PC-3 (cell line): ENCODE results near the gene KAT6B. TPM values are rescaled to one million over a fixed set of nuclear protein-coding genes. Genes with fewer than 3 reads are reported as not detected.

Source experiments
- ATAC-seq: fragments of 200-7000 bp; cut with Tn5 transposase; 2 replicates; pipeline ENCODE4 v1.9.1; 2020; ENCODE audit warnings: mild to moderate bottlenecking, moderate library complexity
- BruUV-seq: library from RNA; stranded (reverse); fragments of 400-500 nt; replicated peaks from 2 replicates; lab custom pipeline; 2021; lab: Mats Ljungman, UMichigan
- CTCF ChIA-PET: fragments of 300-600 bp; sonication (Branson Sonifier 250); formaldehyde crosslinking; loops from one replicate; lab custom pipeline; 2022; ENCODE audit warnings: antibody characterized with exemption; lab: Charles Lee
- POLR2A ChIA-PET: fragments of 300-600 bp; sonication (Branson Sonifier 250); formaldehyde crosslinking; loops from one replicate; lab custom pipeline; 2022; ENCODE audit warnings: antibody characterized with exemption; ENCODE audit not compliant: unreplicated experiment; lab: Charles Lee
- DNase-seq: peaks from one replicate; pipeline ENCODE4 v3.0.0-alpha.2; 2015
- H2AFZ ChIP-seq: fragments of 300-600 bp; sonication (generic); 2 replicates; pipeline ENCODE4 v1.6.0; 2016; ENCODE audit warnings: antibody characterized with exemption, low read length
- H3F3A ChIP-seq: fragments of 300-600 bp; sonication (generic); one replicate; pipeline ENCODE4 v1.6.0; 2017; ENCODE audit warnings: antibody characterized with exemption, low read length, control low read depth, mild to moderate bottlenecking; ENCODE audit not compliant: unreplicated experiment
- H3K27ac ChIP-seq: fragments of 300-600 bp; sonication (generic); 2 replicates; pipeline ENCODE4 v1.5.1; 2016; ENCODE audit warnings: mild to moderate bottlenecking, low read length
- H3K27me3 ChIP-seq: fragments of 300-600 bp; sonication (generic); 2 replicates; pipeline ENCODE4 v1.6.1; 2016; ENCODE audit warnings: low read length, mixed read lengths
- H3K36me3 ChIP-seq: fragments of 300-600 bp; sonication (generic); 2 replicates; pipeline ENCODE4 v1.6.1; 2016; ENCODE audit warnings: low read depth, mixed run types, low read length, mixed read lengths
- H3K4me1 ChIP-seq: fragments of 300-600 bp; sonication (generic); 2 replicates; pipeline ENCODE4 v1.5.1; 2016; ENCODE audit warnings: low read length; ENCODE audit not compliant: insufficient read depth
- H3K4me2 ChIP-seq: fragments of 300-600 bp; sonication (generic); 2 replicates; pipeline ENCODE4 v1.6.0; 2016; ENCODE audit warnings: low read length
- H3K4me3 ChIP-seq: fragments of 300-600 bp; sonication (generic); 2 replicates; pipeline ENCODE4 v1.5.1; 2016; ENCODE audit warnings: mild to moderate bottlenecking, low read length, mixed read lengths
- H3K79me2 ChIP-seq: fragments of 300-600 bp; sonication (generic); 2 replicates; pipeline ENCODE4 v1.6.1; 2017; ENCODE audit warnings: low read length, mixed read lengths
- H3K9ac ChIP-seq: fragments of 300-600 bp; sonication (generic); 2 replicates; pipeline ENCODE4 v1.6.0; 2016; ENCODE audit warnings: mild to moderate bottlenecking, low read length
- H3K9me2 ChIP-seq: fragments of 300-600 bp; sonication (generic); replicated peaks from 2 replicates; pipeline ENCODE4 v1.6.1; 2016; ENCODE audit warnings: mixed run types, low read length, mixed read lengths
- H3K9me3 ChIP-seq: fragments of 300-600 bp; sonication (generic); 2 replicates; pipeline ENCODE4 v1.6.1; 2016; ENCODE audit warnings: low read length, mixed read lengths
- H4K20me1 ChIP-seq: fragments of 300-600 bp; sonication (generic); 2 replicates; pipeline ENCODE4 v1.6.1; 2016; ENCODE audit warnings: low read length, mixed read lengths
- CTCF ChIP-seq: fragments of 300-600 bp; sonication (generic); conservative IDR thresholded peaks from 2 replicates; pipeline ENCODE4 v1.5.1; 2017; ENCODE audit warnings: antibody characterized with exemption, low read depth, mild to moderate bottlenecking, low read length
- EZH2 ChIP-seq: fragments of 300-600 bp; sonication (generic); IDR thresholded peaks from one replicate; pipeline ENCODE4 v1.6.1; 2017; ENCODE audit warnings: antibody characterized with exemption, mild to moderate bottlenecking, low read length; ENCODE audit not compliant: unreplicated experiment
- EZH2phosphoT487 ChIP-seq: fragments of 300-600 bp; sonication (generic); IDR thresholded peaks from 2 replicates; pipeline ENCODE4 v1.6.1; 2018; ENCODE audit warnings: mild to moderate bottlenecking, antibody characterized with exemption, low read length, borderline replicate concordance
- intact Hi-C: fragments of 100-400 bp; cut with micrococcal nuclease; formaldehyde crosslinking; loops from 2 replicates; pipeline ENCODE4 v1.9.0; 2023
- total RNA-seq: library from RNA; depleted of rRNA; stranded (reverse); fragments of >200 nt; gene quantifications from 2 replicates; pipeline ENCODE4 v1.2.3, GENCODE V29; 2014

The KAT6B gene
- total RNA-seq, 1 experiment from 2014 or later = 94.5 TPM

- Histone ChIP-seq H3K9me2 (no peaks in the 10 kb centered on the region), H3K79me2 (peaks cover 91% of the 10 kb centered on the region), H3K27me3 (no peaks in the 10 kb centered on the region), H3K36me3 (0 out of 2 replicates have a peak, but pooled peaks cover 2% of the 10 kb centered on the region), H3K4me3 (no peak overlapping the region), H3K4me2 (no peak overlapping the region), H3K9me3 (no peaks in the 10 kb centered on the region), H4K20me1 (peaks cover 45% of the 10 kb centered on the region), H3K27ac (no peak overlapping the region), H3F3A (peaks cover 5% of the 10 kb centered on the region), H3K4me1 (peaks cover 17% of the 10 kb centered on the region), H3K9ac (no peak overlapping the region), H2AFZ (no peak overlapping the region)
- intact Hi-C loops = no loop called here
- no TSS peak for BruUV-seq
- TF ChIP-seq CTCF = no peak
- no peak for TF ChIP-seq EZH2phosphoT487
- no peak for TF ChIP-seq EZH2
- DNase-seq (no peak), ATAC-seq (0 out of 2 replicates have a peak, but pooled peaks have one; percentile 5)
- CTCF ChIA-PET = no interaction called here
- POLR2A ChIA-PET = no interaction called here
These were observed 43.8 kb downstream of the KAT6B start for GRCh38 chr10:74870191-74870590.

GRCh38 chr10:74871595-74872382, 45.4 kb downstream of the KAT6B start:
- no peaks in the 10 kb centered on the region for H3K9me3 ChIP-seq
- intact Hi-C loops = no loop called here
- TF ChIP-seq EZH2 = no peak
- TF ChIP-seq EZH2phosphoT487 = no peak
- TF ChIP-seq CTCF = no peak
- H3F3A ChIP-seq = peaks cover 11% of the 10 kb centered on the region
- no peak overlapping the region for H3K27ac ChIP-seq
- no peak overlapping the region for H3K9ac ChIP-seq
- H3K4me3 ChIP-seq = no peak overlapping the region
- CTCF ChIA-PET = no interaction called here
- no TSS peak for BruUV-seq
- peaks cover 86% of the 10 kb centered on the region for H3K79me2 ChIP-seq
- peaks cover 36% of the 10 kb centered on the region for H4K20me1 ChIP-seq
- H2AFZ ChIP-seq = no peak overlapping the region
- DNase-seq = peak; percentile 51
- POLR2A ChIA-PET = no interaction called here
- 0 out of 2 replicates have a peak, but pooled peaks cover 2% of the 10 kb centered on the region for H3K36me3 ChIP-seq
- no peak overlapping the region for H3K4me2 ChIP-seq
- peaks cover 32% of the 10 kb centered on the region for H3K4me1 ChIP-seq
- H3K27me3 ChIP-seq = no peaks in the 10 kb centered on the region
- H3K9me2 ChIP-seq = no peaks in the 10 kb centered on the region
- 0 out of 2 replicates have a peak, but pooled peaks have one; percentile 1 for ATAC-seq
